ENCODE data around the gene METAP1.

DNA sequence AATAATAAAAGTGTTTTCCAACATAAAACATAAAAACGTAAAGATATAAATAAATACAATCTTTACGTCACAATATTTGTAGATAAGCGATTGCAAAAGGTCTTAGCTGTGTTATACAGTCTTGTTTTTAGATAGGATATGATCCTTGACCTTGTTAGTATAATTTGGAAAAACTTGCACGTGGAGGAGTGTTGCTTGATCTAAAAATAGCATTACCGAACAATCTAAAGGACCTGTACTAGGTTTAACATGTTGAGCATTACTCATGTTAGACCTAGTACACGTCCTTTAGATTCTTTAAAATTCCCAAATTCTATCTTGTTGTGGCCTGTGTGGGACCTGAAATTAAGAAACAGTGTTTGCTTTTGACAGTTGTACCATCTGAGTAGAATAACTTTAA is 1.6 kb downstream of the METAP1 start:
- TF ChIP-seq, protein P1, sequence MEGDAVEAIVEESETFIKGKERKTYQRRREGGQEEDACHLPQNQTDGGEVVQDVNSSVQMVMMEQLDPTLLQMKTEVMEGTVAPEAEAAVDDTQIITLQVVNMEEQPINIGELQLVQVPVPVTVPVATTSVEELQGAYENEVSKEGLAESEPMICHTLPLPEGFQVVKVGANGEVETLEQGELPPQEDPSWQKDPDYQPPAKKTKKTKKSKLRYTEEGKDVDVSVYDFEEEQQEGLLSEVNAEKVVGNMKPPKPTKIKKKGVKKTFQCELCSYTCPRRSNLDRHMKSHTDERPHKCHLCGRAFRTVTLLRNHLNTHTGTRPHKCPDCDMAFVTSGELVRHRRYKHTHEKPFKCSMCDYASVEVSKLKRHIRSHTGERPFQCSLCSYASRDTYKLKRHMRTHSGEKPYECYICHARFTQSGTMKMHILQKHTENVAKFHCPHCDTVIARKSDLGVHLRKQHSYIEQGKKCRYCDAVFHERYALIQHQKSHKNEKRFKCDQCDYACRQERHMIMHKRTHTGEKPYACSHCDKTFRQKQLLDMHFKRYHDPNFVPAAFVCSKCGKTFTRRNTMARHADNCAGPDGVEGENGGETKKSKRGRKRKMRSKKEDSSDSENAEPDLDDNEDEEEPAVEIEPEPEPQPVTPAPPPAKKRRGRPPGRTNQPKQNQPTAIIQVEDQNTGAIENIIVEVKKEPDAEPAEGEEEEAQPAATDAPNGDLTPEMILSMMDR (conservative IDR thresholded peaks at IDR 0.05; ENCODE audit: low read depth in 2 of 2) = no peak
- TF ChIP-seq POLR2AphosphoS5 (IDR thresholded peaks at IDR 0.05; ENCODE audit: low read depth) (no peak), EZH2phosphoT487 (IDR thresholded peaks at IDR 0.05; ENCODE audit: unreplicated experiment) (no peak)

Data from GM23338 (cell line).